ENCODE measurements around the gene HPN.

The HPN gene

GRCh38 chr19:35108730-35109129 lies 67.2 kb downstream of the HPN start:
- no peak for TF ChIP-seq CTCF (IDR thresholded peaks at IDR 0.05; ENCODE audit: borderline replicate concordance, insufficient read depth, low read depth, low read length)
- H3K4me3 ChIP-seq (ENCODE audit: low read depth, low read length), result no peak overlapping the region

GRCh38 chr19:35109395-35110112 lies 68.0 kb downstream of the HPN start:
- no peak for TF ChIP-seq CTCF (IDR thresholded peaks at IDR 0.05; ENCODE audit: borderline replicate concordance, insufficient read depth, low read depth, low read length)
- H3K4me3 ChIP-seq (ENCODE audit: low read depth, low read length), result no peak overlapping the region

GRCh38 chr19:35110974-35111373 lies 69.5 kb downstream of the HPN start:
- no peak for TF ChIP-seq CTCF (IDR thresholded peaks at IDR 0.05; ENCODE audit: borderline replicate concordance, insufficient read depth, low read depth, low read length)
- no peak overlapping the region for H3K4me3 ChIP-seq (ENCODE audit: low read depth, low read length)

- H3K4me3 ChIP-seq (ENCODE audit: low read depth, low read length), result no peak overlapping the region
- TF ChIP-seq CTCF (IDR thresholded peaks at IDR 0.05; ENCODE audit: borderline replicate concordance, insufficient read depth, low read depth, low read length), result no peak
These were observed 71.6 kb downstream of the HPN start for GRCh38 chr19:35112995-35113688.

GRCh38 chr19:35114353-35115176 lies 73.0 kb downstream of the HPN start:
- H3K4me3 ChIP-seq (ENCODE audit: low read depth, low read length), result no peak overlapping the region

More at GRCh38 chr19:35114353-35115176, 73.0 kb downstream of the HPN start:
- peak; percentile 98 for TF ChIP-seq CTCF (IDR thresholded peaks at IDR 0.05; ENCODE audit: borderline replicate concordance, insufficient read depth, low read depth, low read length)
